IPS-11a (cell line): Measurements from ENCODE around the gene AARS1.
A peak's percentile ranks its signal among the peaks of the same experiment; 100 is the strongest.
"Not testable (repeated sequence)": the region's sequence is repeated elsewhere in the genome, so short reads cannot be mapped to it uniquely, and the experiment has no call there.

Experiments
- H3K4me3 ChIP-seq: one replicate; pipeline ENCODE4 v1.5.1; 2013; ENCODE audit warnings: low read depth, low read length, control low read depth

AARS1 gene

GRCh38 chr16:70276392-70276791, 12.9 kb downstream of the AARS1 start:
- no peak overlapping the region for H3K4me3 ChIP-seq

GRCh38 chr16:70271696-70272095, 17.6 kb downstream of the AARS1 start:
- H3K4me3 ChIP-seq = no peak overlapping the region

DNA sequence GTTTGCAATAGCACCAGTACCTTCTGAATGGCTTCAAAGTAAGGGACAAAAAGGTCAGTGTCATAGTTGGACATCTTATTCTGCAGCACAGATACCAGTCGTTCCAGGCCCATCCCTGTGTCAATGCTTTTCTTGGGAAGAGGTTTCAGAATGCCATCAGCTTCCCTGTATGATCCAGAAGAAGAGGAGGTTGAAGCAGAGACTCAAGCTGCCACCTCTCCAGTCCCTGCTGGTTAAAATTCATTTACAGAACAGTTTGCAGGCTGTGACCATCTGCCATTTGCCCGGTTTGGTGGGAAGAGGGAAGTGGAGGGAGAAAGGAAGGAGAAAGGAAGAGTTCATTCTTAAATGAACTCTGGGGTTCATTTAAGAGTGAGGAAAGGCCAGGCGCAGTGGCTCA, 19.1 kb downstream of the AARS1 start:
- H3K4me3 ChIP-seq = no peak overlapping the region

- H3K4me3 ChIP-seq = no peak overlapping the region
Measured at GRCh38 chr16:70269471-70269870, 19.8 kb downstream of the AARS1 start.

GRCh38 chr16:70267922-70268321, 21.4 kb downstream of the AARS1 start:
- H3K4me3 ChIP-seq = not testable (repeated sequence)

- H3K4me3 ChIP-seq = no peak overlapping the region
Measured at GRCh38 chr16:70267516-70267915, 21.8 kb downstream of the AARS1 start.

DNA sequence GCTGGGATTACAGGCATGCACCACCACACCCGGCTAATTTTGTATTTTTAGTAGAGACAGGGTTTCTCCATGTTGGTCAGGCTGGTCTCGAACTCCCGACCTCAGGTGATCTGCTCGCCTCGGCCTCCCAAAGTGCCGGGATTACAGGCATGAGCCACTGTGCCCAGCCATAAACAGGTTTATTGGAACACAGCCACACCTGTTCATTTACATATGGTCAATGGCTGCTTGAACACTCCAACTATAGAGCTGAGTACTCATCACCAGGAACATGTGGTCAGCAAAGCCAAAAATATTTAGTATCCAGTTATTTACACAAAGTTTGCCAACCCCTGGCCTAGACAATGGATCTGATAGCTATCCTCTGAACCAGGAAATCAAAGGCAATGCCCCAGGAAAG, 29.4 kb downstream of the AARS1 start:
- H3K4me3 ChIP-seq = not testable (repeated sequence)

DNA sequence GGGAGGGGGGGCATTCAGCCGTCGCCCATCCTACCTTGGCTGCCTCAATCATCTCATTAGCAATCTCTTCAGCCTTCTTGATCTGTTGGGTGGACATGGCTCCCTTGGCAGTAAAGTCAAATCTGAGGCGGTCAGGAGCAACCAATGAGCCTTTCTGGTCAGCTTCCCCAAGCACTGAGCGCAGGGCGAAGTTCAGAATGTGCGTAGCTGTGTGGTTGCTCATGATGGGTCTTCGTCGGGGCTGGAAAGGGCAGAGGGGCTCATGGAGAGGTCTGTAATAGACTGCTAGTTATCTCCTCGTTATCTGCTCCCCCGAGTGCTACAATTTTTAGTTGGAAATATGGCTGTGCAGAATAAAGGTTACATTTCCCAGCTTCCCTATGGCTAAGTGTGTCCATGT, 30.4 kb downstream of the AARS1 start:
- no peak overlapping the region for H3K4me3 ChIP-seq

GRCh38 chr16:70258065-70258464, 31.2 kb downstream of the AARS1 start:
- H3K4me3 ChIP-seq = no peak overlapping the region

- no peak overlapping the region for H3K4me3 ChIP-seq
Measured at GRCh38 chr16:70257391-70257790, 31.9 kb downstream of the AARS1 start.

- no peak overlapping the region for H3K4me3 ChIP-seq
Measured at GRCh38 chr16:70255574-70255973, 33.7 kb downstream of the AARS1 start.

DNA sequence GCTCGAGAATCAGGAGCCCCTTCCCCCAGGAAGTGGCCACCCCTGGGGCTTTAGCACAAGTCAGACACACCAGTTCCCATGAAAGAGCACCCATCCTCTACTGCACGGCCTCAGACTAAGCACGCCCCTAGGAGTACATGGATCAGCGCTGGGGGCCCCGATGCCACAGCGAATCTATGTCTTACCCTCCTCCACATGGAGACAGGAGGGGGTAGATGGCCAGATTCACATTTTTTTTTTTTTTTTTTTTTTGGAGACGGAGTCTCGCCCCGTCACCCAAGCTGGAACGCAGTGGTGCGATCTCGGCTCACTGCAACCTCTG, 34.4 kb downstream of the AARS1 start:
- no peak overlapping the region for H3K4me3 ChIP-seq

DNA sequence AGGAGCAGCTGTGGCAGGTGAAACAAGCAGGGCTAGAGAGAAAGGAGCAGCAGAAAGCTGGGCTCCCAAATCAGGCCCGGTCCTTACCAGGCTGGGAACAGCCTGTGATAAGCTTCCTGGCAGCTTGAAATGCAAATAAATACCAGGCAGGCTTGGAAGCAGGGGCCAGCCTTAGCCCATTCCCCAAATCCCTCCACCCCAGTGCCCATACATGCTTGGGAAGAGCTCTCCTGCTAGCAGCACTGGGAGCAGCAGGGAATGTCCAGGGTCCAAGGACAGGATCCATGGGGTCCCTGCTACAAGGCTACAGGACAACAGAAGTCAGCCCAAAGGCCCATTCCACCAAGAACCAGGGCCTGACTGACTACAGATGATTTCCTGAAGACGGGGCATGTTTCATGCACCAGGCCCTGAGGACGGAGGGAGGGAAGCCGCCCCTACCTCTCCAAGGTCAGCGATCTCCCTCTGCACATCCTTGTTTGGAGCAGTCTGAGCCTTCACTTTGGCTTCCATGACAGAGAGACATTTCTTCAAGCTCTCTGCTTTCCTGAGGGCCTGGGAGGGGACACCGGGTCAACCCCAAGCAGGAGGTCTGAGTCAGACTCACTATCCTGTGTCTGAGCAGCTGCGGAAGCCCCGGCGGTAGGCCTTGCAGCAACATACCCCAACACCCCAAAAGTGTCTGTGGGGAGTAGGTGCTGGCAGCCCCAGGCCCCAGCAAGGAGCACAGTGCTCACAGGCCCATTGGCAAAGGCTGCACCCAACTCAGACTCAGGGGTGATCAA, 34.9 kb downstream of the AARS1 start:
- no peak overlapping the region for H3K4me3 ChIP-seq

DNA sequence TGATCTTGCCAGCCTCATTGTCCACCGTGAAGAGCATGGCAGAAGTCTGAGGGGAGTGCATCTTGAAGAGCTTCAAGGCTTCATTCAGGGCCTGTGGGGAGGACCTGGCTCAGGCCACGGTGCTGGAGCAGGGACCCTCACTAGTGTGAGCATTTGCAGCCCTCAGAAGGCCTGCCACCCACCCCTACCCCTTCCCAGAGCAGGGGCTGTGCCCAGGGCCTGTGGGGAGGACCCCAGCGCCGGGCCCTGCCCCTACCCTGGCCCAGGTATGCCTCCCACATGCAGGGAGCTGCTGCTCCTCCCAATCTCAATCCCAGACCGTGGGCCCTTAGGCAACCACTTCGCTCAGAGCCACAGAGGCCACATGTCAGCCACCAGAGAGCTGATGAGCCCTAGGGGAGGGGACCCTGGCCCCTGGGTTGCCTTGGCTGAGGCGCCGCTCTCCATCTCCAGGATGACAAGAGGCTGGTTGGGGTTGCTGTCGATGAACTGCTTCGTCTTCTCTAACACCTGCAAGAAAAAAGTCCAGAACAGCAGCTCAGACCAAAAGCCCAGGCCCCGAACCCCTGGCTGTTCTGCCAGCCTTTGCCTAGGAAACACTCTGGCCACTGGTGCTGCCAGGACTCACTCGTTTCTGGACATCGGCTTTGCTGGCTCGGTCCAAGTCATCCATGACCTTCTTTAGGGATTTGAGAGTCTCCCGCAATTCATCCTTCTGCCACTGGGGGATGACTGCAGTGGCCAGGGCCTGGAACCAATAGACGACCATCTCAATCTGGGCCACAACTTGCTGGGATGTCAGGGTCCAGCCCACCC, 35.8 kb downstream of the AARS1 start:
- no peak overlapping the region for H3K4me3 ChIP-seq

DNA sequence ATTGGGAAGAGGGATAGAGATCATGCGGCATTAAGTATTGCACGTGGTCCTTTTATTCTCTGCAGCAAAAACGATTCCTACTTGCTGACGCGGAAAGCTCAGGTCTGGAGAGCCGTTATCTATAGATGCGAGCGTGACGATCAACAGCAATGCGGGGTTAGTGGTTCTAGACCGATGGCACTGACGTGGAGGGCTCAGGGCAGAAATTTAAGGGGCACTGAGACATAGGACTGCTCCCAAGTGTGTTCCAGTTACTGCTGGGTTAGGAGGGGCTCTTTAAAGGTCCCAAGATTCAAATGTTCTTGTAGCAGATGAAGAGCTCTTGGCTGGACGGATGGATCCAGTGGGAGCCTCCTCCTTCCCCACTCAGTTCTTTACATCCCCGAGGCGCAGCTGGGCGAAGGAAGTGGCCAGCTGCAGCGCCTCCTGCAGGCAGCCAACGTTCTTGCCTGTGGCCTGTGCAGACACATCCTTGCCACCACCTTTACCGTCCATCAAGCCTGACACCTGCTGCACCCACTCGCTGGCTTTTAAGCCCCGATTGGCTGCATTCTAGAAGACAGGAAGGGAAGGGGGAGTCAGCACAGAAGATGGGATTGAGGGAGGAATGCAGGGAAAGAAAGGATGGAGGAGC, 36.8 kb downstream of the AARS1 start:
- no peak overlapping the region for H3K4me3 ChIP-seq

- H3K4me3 ChIP-seq = peak within 1 kb of the TSS; percentile 62
Measured at GRCh38 chr16:70251629-70252354, 37.5 kb downstream of the AARS1 start, which contains the start of gene EXOSC6. Gene EXOSC6 (minus strand): TSS chr16:70251940. CDS start chr16:70251900, 40 bp downstream.

DNA sequence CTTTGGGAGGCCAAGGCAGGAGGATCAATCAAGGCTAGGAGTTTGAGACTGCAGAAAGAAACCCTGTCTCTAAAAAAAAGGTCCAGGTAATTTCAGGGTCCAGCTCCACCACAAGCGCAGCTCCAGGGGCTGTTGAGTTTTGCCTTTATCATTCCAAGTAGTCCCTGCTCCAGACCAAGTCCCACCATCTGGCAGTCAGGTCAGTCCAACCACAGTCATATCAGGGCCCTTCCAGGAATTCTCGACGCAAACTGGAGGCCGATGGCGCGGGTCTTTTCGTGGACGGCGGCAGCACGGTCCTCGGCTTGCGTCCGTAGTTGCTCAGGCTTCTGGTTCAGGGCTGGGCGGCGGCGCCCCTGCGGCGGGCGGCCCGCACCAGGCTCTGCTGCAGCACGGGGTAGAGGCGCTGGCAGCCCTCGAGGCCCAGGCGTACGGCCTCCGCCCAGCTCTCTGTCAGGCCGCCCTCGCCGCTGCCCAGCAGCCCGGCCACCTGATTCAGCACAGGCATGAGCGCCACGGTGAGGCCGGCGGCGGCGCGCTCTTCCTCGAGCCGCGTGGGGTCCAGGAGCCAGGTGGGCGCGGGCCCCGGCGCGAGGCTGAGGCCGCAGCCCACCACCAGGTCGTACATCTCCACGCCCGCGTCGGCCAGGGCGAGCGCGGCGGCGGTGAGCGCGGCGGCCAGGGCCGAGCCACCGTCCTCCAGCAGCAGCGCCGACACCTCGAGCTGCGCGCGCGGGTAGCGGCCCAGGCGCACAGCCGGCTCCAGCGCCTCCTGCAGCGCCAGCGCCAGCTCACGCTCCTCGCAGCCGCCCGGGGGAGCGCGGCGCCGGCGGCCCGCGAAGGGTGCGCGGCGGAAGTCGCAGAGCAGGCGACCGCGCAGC, 38.3 kb downstream of the AARS1 start:
- peak overlapping the region; percentile 62 for H3K4me3 ChIP-seq

- H3K4me3 ChIP-seq = not testable (repeated sequence)
Measured at GRCh38 chr16:70249697-70250096, 39.6 kb downstream of the AARS1 start.

GRCh38 chr16:70238773-70239172, 50.5 kb downstream of the AARS1 start:
- not testable (repeated sequence) for H3K4me3 ChIP-seq

DNA sequence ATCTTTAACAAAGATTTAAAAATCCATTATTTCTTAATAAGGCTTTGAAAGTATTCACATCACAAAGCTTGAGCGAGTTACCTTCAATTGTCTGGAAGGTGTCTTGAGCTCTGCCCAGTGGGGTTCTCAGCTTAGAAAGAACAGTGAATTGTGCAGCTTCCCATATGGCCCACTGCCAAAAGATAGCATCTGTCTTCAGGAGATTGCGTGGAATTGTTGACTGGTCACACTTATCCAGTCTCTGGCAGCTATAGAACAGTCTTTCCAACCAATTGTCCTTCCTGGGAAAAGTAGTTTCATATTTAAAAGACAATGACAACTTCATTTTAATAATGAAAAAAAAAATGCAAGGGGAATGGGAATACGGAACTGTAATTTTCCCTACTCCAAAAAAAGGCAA, 57.5 kb downstream of the AARS1 start:
- H3K4me3 ChIP-seq = not testable (repeated sequence)
